CD4-positive, alpha-beta T cell (primary cell): ENCODE data around the gene POU2F3. TPM values are rescaled to one million over a fixed set of nuclear protein-coding genes. Genes with fewer than 3 reads are reported as not detected.

Source experiments
- ATAC-seq: fragments of 200-7000 bp; cut with Tn5 transposase; one replicate; pipeline ENCODE4 v1.10.0; 2022; ENCODE audit warnings: mild to moderate bottlenecking; ENCODE audit not compliant: poor library complexity
- CTCF ChIA-PET: fragments of 350-600 bp; sonication (Branson Sonifier 250); formaldehyde crosslinking; loops from one replicate; lab custom pipeline; 2021; ENCODE audit warnings: antibody characterized with exemption, inconsistent platforms; lab: Charles Lee
- POLR2A ChIA-PET: fragments of 350-600 bp; sonication (Branson Sonifier 250); formaldehyde crosslinking; loops from one replicate; lab custom pipeline; 2021; ENCODE audit warnings: antibody characterized with exemption, inconsistent platforms; lab: Charles Lee
- DNase-seq, 14 experiments: peaks; one replicate each; pipeline ENCODE4 v3.0.0-alpha.2; 2013 to 2020; ENCODE audit warnings: mixed read lengths in 2 of 14
- H3K27ac ChIP-seq, 2 donors: one replicate each; pipeline versions ENCODE4 v1.5.1 to v1.7.0; 2013; ENCODE audit warnings: low read length in 2 of 2, low read depth in 1 of 2, mild to moderate bottlenecking in 1 of 2
- H3K27me3 ChIP-seq, 2 experiments: 1 replicate in 1 of 2; 2 replicates in 1 of 2; pipeline versions ENCODE4 v1.6.1 to v1.7.0; 2013; ENCODE audit warnings: low read length in 2 of 2, control low read depth in 1 of 2, mild to moderate bottlenecking in 1 of 2, moderate library complexity in 1 of 2; ENCODE audit not compliant: insufficient read depth in 2 of 2, control insufficient read depth in 1 of 2
- H3K36me3 ChIP-seq: one replicate; pipeline ENCODE4 v1.6.1; 2013; ENCODE audit warnings: low read length, control low read depth; ENCODE audit not compliant: insufficient read depth
- H3K4me1 ChIP-seq: one replicate; pipeline ENCODE4 v1.6.1; 2013; ENCODE audit warnings: low read length, control low read depth; ENCODE audit not compliant: insufficient read depth
- H3K4me3 ChIP-seq: one replicate; pipeline ENCODE4 v1.5.1; 2013; ENCODE audit warnings: mild to moderate bottlenecking, low read length, moderate library complexity
- H3K9me3 ChIP-seq, 2 experiments: 1 replicate in 1 of 2; 2 replicates in 1 of 2; pipeline versions ENCODE4 v1.6.1 to v1.7.0; 2013; ENCODE audit warnings: low read length in 2 of 2, mild to moderate bottlenecking in 2 of 2, control low read depth in 1 of 2, moderate library complexity in 1 of 2; ENCODE audit not compliant: control insufficient read depth in 1 of 2, insufficient read depth in 1 of 2
- H3K27ac Mint-ChIP-seq: one replicate; pipeline ENCODE4 v1.8.0; 2020; ENCODE audit warnings: mixed read lengths
- H3K27me3 Mint-ChIP-seq: one replicate; pipeline ENCODE4 v1.8.0; 2021; ENCODE audit warnings: mixed read lengths
- H3K36me3 Mint-ChIP-seq: one replicate; pipeline ENCODE4 v1.8.0; 2021; ENCODE audit warnings: low read depth, mixed read lengths
- H3K4me1 Mint-ChIP-seq: one replicate; pipeline ENCODE4 v1.8.0; 2021; ENCODE audit warnings: low read depth, mixed read lengths
- H3K4me3 Mint-ChIP-seq: one replicate; pipeline ENCODE4 v1.8.0; 2020; ENCODE audit warnings: mild to moderate bottlenecking, mixed read lengths
- H3K9me3 Mint-ChIP-seq: one replicate; pipeline ENCODE4 v1.8.0; 2020; ENCODE audit warnings: mixed read lengths
- intact Hi-C, 2 experiments: fragments of 100-400 bp; cut with DNase I in 1 of 2; cut with micrococcal nuclease in 1 of 2; formaldehyde crosslinking; loops; one replicate each; pipeline versions ENCODE4 v1.15.1 to v1.9.0; 2023 to 2025; cut with DNase I, micrococcal nuclease
- total RNA-seq, 174 experiments: library from RNA in 2 of 174; stranded (reverse) in 2 of 174; gene quantifications; one replicate each; pipeline ENCODE4 v1.2.3 and lab custom pipeline; 2021 to 2026
- TF ChIP-seq, protein P1 (sequence below): fragments of 200-600 bp; IDR thresholded peaks from one replicate; pipeline ENCODE4 v1.8.0; 2022; ENCODE audit warnings: antibody characterized with exemption, mild to moderate bottlenecking

Gene POU2F3
- total RNA-seq, 2 experiments from 2014 or later = not detected

DNA sequence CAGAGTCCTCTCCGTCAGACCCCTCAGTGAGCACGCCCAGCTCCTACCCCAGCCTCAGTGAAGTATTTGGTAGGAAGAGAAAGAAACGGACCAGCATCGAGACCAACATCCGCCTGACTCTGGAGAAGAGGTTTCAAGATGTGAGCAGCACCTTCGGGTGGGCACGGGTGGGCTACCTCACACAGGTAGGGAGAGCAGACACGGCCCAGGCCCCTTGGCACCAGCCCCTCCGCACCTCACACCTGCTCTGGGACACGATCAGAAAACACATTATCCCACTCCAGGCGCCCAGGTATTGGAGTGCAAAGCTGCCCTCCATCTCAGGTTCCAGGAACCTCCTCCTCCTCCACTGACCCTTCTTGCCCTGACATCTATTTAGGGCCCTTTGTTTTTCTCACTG lies 67.5 kb downstream of the POU2F3 start:
- DNase-seq (no peak), ATAC-seq (no peak)
- CTCF ChIA-PET = no interaction called here
- Mint-ChIP-seq H3K9me3 (no peaks in the 10 kb centered on the region), H3K4me1 (no peaks in the 10 kb centered on the region), H3K27ac (no peak overlapping the region), H3K4me3 (no peak overlapping the region), H3K36me3 (no peaks in the 10 kb centered on the region), H3K27me3 (peaks cover 26% of the 10 kb centered on the region)
- TF ChIP-seq, protein P1, sequence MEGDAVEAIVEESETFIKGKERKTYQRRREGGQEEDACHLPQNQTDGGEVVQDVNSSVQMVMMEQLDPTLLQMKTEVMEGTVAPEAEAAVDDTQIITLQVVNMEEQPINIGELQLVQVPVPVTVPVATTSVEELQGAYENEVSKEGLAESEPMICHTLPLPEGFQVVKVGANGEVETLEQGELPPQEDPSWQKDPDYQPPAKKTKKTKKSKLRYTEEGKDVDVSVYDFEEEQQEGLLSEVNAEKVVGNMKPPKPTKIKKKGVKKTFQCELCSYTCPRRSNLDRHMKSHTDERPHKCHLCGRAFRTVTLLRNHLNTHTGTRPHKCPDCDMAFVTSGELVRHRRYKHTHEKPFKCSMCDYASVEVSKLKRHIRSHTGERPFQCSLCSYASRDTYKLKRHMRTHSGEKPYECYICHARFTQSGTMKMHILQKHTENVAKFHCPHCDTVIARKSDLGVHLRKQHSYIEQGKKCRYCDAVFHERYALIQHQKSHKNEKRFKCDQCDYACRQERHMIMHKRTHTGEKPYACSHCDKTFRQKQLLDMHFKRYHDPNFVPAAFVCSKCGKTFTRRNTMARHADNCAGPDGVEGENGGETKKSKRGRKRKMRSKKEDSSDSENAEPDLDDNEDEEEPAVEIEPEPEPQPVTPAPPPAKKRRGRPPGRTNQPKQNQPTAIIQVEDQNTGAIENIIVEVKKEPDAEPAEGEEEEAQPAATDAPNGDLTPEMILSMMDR = no peak
- Histone ChIP-seq H3K27ac (no peak overlapping the region), H3K4me3 (no peak overlapping the region), H3K9me3 (no peaks in the 10 kb centered on the region), H3K4me1 (no peaks in the 10 kb centered on the region), H3K36me3 (no peaks in the 10 kb centered on the region), H3K27me3 (no peaks in the 10 kb centered on the region)
- intact Hi-C loops = no loop called here
- POLR2A ChIA-PET = no interaction called here

DNA sequence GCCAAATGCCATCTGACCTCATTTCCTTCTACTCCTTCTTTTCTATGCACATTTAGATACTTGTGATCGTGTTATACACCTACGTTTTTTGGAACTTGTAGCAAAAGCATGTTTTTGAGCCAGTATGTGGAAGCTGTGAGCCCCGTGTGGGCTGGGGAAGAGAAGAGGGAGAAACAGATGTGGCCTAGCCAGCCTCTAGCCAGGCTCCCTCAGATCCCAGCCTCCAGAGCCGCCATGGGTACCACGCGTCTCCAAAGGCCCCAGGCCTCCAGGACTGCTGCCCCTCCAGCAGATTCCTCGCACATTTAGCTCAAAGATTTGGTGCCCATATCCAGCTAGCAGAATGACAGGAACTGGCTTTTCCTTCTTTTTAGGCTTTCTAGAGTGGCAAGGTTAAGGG lies 68.1 kb downstream of the POU2F3 start:
- no peak overlapping the region for H3K27ac Mint-ChIP-seq
- Histone ChIP-seq H3K27me3 (no peaks in the 10 kb centered on the region), H3K36me3 (no peaks in the 10 kb centered on the region), H3K4me1 (no peaks in the 10 kb centered on the region), H3K4me3 (no peak overlapping the region), H3K27ac (no peak overlapping the region), H3K9me3 (no peaks in the 10 kb centered on the region)
- no peaks in the 10 kb centered on the region for H3K9me3 Mint-ChIP-seq
- no peak for ATAC-seq
- intact Hi-C loops = no loop called here
- no peaks in the 10 kb centered on the region for H3K4me1 Mint-ChIP-seq
- TF ChIP-seq, protein P1 = no peak
- no peaks in the 10 kb centered on the region for H3K36me3 Mint-ChIP-seq
- CTCF ChIA-PET = no interaction called here
- DNase-seq = no peak
- H3K27me3 Mint-ChIP-seq = peaks cover 28% of the 10 kb centered on the region
- POLR2A ChIA-PET = no interaction called here
- no peak overlapping the region for H3K4me3 Mint-ChIP-seq

DNA sequence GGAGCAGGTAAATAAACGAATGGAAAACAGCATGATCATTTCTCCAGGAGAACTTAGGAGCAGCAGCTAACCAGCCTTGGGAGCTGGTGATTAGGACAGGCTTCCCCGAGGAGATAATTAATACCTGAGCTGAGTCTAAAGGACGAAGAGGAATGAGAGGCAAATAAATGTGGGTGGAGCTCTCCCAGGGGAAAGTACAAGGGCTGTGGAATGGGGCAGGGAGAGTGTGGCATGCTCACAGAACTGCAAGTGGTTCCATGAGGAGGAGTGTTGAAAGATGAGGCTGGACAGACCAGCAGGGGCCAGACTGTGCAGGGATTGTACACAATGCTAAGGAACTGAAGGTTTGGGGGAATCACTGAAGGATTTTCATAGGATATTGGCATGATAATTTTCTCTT lies 70.9 kb downstream of the POU2F3 start:
- ATAC-seq = no peak
- Mint-ChIP-seq H3K27me3 (peaks cover 23% of the 10 kb centered on the region), H3K9me3 (no peaks in the 10 kb centered on the region), H3K4me1 (no peaks in the 10 kb centered on the region), H3K27ac (no peak overlapping the region), H3K4me3 (no peak overlapping the region), H3K36me3 (no peaks in the 10 kb centered on the region)
- intact Hi-C loops = no loop called here
- Histone ChIP-seq H3K4me3 (no peak overlapping the region), H3K4me1 (no peaks in the 10 kb centered on the region), H3K36me3 (no peaks in the 10 kb centered on the region), H3K27ac (no peak overlapping the region), H3K9me3 (no peaks in the 10 kb centered on the region), H3K27me3 (no peaks in the 10 kb centered on the region)
- TF ChIP-seq, protein P1 = no peak
- POLR2A ChIA-PET = no interaction called here
- DNase-seq = no peak
- CTCF ChIA-PET = no interaction called here
